Measurements from ENCODE around the gene UFC1. TPM values are rescaled to one million over a fixed set of nuclear protein-coding genes. Genes with fewer than 3 reads are reported as not detected.

The UFC1 gene
- total RNA-seq, 2 donors from 2014 or later: 91.4 to 97.9 TPM

DNA sequence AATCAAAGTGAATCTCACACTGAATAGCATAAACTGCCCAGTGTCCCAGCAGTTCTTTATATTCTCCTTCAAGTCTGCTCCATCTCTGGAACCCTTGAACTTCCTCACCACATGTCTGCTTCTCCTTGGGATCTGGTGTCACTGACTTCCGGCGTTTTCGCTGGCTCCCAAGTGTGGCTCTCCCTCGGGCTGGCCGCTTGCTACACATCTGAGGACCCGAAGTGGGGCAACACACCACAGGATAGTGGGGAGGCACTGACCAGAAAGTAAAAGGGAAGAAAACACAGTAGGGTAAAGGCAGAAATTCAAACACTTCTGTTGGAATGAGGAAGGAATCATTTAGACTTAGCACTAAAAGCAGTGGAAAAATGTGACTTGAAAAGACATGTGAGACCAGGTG lies 30.8 kb upstream of the UFC1 start:
- no peak for DNase-seq
- ATAC-seq (replicated peaks in 1 of 2): no peak
- Mint-ChIP-seq H3K9me3 (no peaks in the 10 kb centered on the region), H3K27ac (peak overlapping the region; percentile 47), H3K36me3 (ENCODE audit: insufficient read depth in 2 of 2) (peaks cover 20 to 47% of the 10 kb centered on the region in 2 donors), H3K4me3 (no peak overlapping the region), H3K4me1 (ENCODE audit: low read depth) (peaks cover 50% of the 10 kb centered on the region), H3K27me3 (ENCODE audit: low read depth) (no peaks in the 10 kb centered on the region)

DNA sequence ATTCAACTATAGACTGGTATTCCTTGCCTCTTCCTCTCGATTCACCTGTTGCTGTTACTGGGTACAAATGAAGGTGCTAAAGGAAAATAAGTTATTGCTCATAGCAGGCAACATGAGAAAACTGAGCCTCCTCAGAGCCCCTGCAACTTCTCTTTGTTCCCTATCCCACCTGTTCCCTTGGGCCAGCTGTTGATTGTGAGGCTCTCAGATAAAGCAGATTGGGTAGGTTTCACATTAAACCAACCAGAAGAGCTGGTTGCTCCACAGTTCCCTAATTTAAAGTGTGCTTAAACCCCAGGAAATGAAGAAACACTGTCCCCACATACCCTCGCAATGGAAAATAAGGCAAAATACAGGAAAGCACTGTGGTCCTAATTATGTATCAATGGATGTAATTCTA lies 26.1 kb upstream of the UFC1 start:
- Mint-ChIP-seq H3K27ac (peak overlapping the region; percentile 64), H3K36me3 (ENCODE audit: insufficient read depth in 2 of 2) (peaks cover 16 to 44% of the 10 kb centered on the region in 2 donors), H3K9me3 (no peaks in the 10 kb centered on the region), H3K27me3 (ENCODE audit: low read depth) (no peaks in the 10 kb centered on the region), H3K4me1 (ENCODE audit: low read depth) (peaks cover 60% of the 10 kb centered on the region), H3K4me3 (no peak overlapping the region)
- no peak for ATAC-seq (replicated peaks in 1 of 2)
- no peak for DNase-seq

GRCh38 chr1:161128591-161129420 lies 25.0 kb upstream of the UFC1 start:
- H3K36me3 Mint-ChIP-seq (ENCODE audit: insufficient read depth in 2 of 2): peaks cover 13 to 36% of the 10 kb centered on the region in 2 donors
- no peak overlapping the region for H3K4me3 Mint-ChIP-seq
- no peak for DNase-seq
- H3K9me3 Mint-ChIP-seq: no peaks in the 10 kb centered on the region
- peaks cover 60% of the 10 kb centered on the region for H3K4me1 Mint-ChIP-seq (ENCODE audit: low read depth)
- H3K27me3 Mint-ChIP-seq (ENCODE audit: low read depth): no peaks in the 10 kb centered on the region
- H3K27ac Mint-ChIP-seq: no peak overlapping the region
- no peak for ATAC-seq (replicated peaks in 1 of 2)

DNA sequence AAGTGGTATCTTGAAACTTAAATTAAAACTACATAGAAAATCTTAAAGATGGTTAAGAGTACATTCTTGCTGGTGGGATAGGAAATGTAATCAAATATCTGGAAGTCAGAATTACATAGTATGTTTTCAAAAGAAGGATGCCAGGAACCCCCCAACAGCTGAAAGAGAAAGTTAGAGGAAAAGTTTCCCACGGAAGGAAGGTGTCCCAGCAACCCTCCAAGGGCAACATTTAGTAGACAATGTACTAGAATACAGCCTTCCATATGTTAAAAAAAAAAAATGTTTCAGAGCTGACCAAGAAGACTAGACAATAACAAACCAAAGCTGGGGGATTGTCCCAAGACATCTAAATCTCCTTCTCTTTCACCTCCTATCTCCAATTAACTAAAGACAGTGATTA lies 23.5 kb upstream of the UFC1 start:
- H3K36me3 Mint-ChIP-seq (ENCODE audit: insufficient read depth in 2 of 2): peaks cover 13 to 31% of the 10 kb centered on the region in 2 donors
- no peak for DNase-seq
- H3K4me1 Mint-ChIP-seq (ENCODE audit: low read depth): peaks cover 60% of the 10 kb centered on the region
- no peaks in the 10 kb centered on the region for H3K27me3 Mint-ChIP-seq (ENCODE audit: low read depth)
- H3K4me3 Mint-ChIP-seq: no peak overlapping the region
- ATAC-seq (replicated peaks in 1 of 2): no peak
- no peaks in the 10 kb centered on the region for H3K9me3 Mint-ChIP-seq
- H3K27ac Mint-ChIP-seq: peak overlapping the region; percentile 99

GRCh38 chr1:161131523-161132409 lies 22.0 kb upstream of the UFC1 start:
- Mint-ChIP-seq H3K27ac (peak overlapping the region; percentile 99), H3K4me1 (ENCODE audit: low read depth) (peaks cover 50% of the 10 kb centered on the region), H3K4me3 (no peak overlapping the region), H3K9me3 (no peaks in the 10 kb centered on the region), H3K36me3 (ENCODE audit: insufficient read depth in 2 of 2) (peaks cover 5 to 22% of the 10 kb centered on the region in 2 donors), H3K27me3 (ENCODE audit: low read depth) (no peaks in the 10 kb centered on the region)
- ATAC-seq (replicated peaks in 1 of 2) (no peak), DNase-seq (no peak)

GRCh38 chr1:161132410-161133219 lies 21.2 kb upstream of the UFC1 start, which contains the start of gene DEDD:
Gene DEDD (minus strand): TSS chr1:161132667. CDS start chr1:161124462, 8,205 bp downstream.
- ATAC-seq (replicated peaks in 1 of 2): peak; percentile 97
- Mint-ChIP-seq H3K4me3 (no peak within 1 kb of the TSS), H3K4me1 (ENCODE audit: low read depth) (peaks cover 41% of the 10 kb centered on the region), H3K9me3 (no peaks in the 10 kb centered on the region), H3K27me3 (ENCODE audit: low read depth) (no peaks in the 10 kb centered on the region), H3K36me3 (ENCODE audit: insufficient read depth in 2 of 2) (peaks cover 2 to 16% of the 10 kb centered on the region in 2 donors), H3K27ac (peak within 1 kb of the TSS; percentile 99)
- DNase-seq: peak; percentile 93 to 95

- H3K4me1 Mint-ChIP-seq (ENCODE audit: low read depth): peaks cover 34% of the 10 kb centered on the region
- no peaks in the 10 kb centered on the region for H3K9me3 Mint-ChIP-seq
- no peak overlapping the region for H3K4me3 Mint-ChIP-seq
- peaks cover 2 to 11% of the 10 kb centered on the region in 2 donors for H3K36me3 Mint-ChIP-seq (ENCODE audit: insufficient read depth in 2 of 2)
- ATAC-seq (replicated peaks in 1 of 2) (peak in 1 of 2 donors; percentile 0), DNase-seq (no peak)
- no peak overlapping the region for H3K27ac Mint-ChIP-seq
- H3K27me3 Mint-ChIP-seq (ENCODE audit: low read depth): no peaks in the 10 kb centered on the region
Measured at GRCh38 chr1:161133220-161133740, 20.5 kb upstream of the UFC1 start.

GRCh38 chr1:161137881-161138280 lies 15.9 kb upstream of the UFC1 start:
- Mint-ChIP-seq H3K27me3 (ENCODE audit: low read depth) (no peaks in the 10 kb centered on the region), H3K9me3 (no peaks in the 10 kb centered on the region), H3K27ac (no peak overlapping the region), H3K4me3 (no peak overlapping the region), H3K4me1 (ENCODE audit: low read depth) (no peaks in the 10 kb centered on the region), H3K36me3 (ENCODE audit: insufficient read depth in 2 of 2) (peaks cover 0 to 1% of the 10 kb centered on the region in 2 donors)
- ATAC-seq (replicated peaks in 1 of 2) (no peak), DNase-seq (no peak)

- Mint-ChIP-seq H3K36me3 (ENCODE audit: insufficient read depth in 2 of 2) (peaks cover 0 to 1% of the 10 kb centered on the region in 2 donors), H3K27me3 (ENCODE audit: low read depth) (no peaks in the 10 kb centered on the region), H3K9me3 (no peaks in the 10 kb centered on the region), H3K27ac (peak overlapping the region; percentile 7), H3K4me3 (no peak overlapping the region), H3K4me1 (ENCODE audit: low read depth) (no peaks in the 10 kb centered on the region)
- ATAC-seq (replicated peaks in 1 of 2) (no peak), DNase-seq (no peak)
Measured at GRCh38 chr1:161138431-161138830, 15.3 kb upstream of the UFC1 start.

GRCh38 chr1:161139766-161140165 lies 14.0 kb upstream of the UFC1 start:
- H3K27me3 Mint-ChIP-seq (ENCODE audit: low read depth): no peaks in the 10 kb centered on the region
- no peaks in the 10 kb centered on the region for H3K9me3 Mint-ChIP-seq
- ATAC-seq (replicated peaks in 1 of 2) (no peak), DNase-seq (peak in 1 of 2 donors; percentile 52)
- no peak overlapping the region for H3K4me3 Mint-ChIP-seq
- H3K27ac Mint-ChIP-seq: no peak overlapping the region
- H3K36me3 Mint-ChIP-seq (ENCODE audit: insufficient read depth in 2 of 2): peaks cover 0 to 1% of the 10 kb centered on the region in 2 donors
- no peaks in the 10 kb centered on the region for H3K4me1 Mint-ChIP-seq (ENCODE audit: low read depth)

DNA sequence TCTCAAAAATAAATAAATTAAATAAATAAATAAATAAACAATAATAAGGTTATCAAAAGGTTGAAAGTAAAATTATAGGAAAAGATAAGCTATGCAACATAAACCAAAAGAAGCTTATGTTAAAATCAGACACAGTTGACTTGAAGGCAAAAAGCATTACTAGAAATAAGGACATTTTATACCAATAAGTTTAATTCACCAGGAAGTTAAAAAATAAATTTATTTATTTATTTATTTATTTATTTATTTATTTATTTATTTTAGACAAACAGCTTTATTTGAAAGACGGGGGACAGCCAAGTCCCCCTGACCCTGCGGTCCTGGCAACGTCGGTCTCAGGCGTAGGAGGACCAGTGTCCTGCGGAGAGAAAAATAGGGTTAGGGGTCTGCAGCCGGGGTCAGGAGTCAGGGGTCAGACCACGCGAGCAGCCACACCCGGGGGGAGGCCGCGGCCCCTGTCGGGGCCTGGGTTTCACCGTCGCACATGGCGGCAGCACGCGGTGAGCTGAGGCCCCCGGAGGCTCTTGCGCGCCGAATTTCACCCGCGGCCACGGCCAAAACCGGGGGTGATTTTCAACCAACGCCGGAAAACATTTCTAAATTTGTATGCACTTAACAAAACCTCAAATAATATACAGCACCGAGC lies 12.9 kb upstream of the UFC1 start:
- H3K4me1 Mint-ChIP-seq (ENCODE audit: low read depth): no peaks in the 10 kb centered on the region
- no peak overlapping the region for H3K4me3 Mint-ChIP-seq
- no peak overlapping the region for H3K27ac Mint-ChIP-seq
- no peaks in the 10 kb centered on the region for H3K36me3 Mint-ChIP-seq (ENCODE audit: insufficient read depth in 2 of 2)
- no peak for DNase-seq
- no peak for ATAC-seq (replicated peaks in 1 of 2)
- H3K9me3 Mint-ChIP-seq: no peaks in the 10 kb centered on the region
- no peaks in the 10 kb centered on the region for H3K27me3 Mint-ChIP-seq (ENCODE audit: low read depth)

- Mint-ChIP-seq H3K27me3 (ENCODE audit: low read depth) (no peaks in the 10 kb centered on the region), H3K4me3 (no peak overlapping the region), H3K9me3 (no peaks in the 10 kb centered on the region), H3K27ac (no peak overlapping the region), H3K4me1 (ENCODE audit: low read depth) (no peaks in the 10 kb centered on the region), H3K36me3 (ENCODE audit: insufficient read depth in 2 of 2) (no peaks in the 10 kb centered on the region)
- ATAC-seq (replicated peaks in 1 of 2) (no peak), DNase-seq (no peak)
Measured at GRCh38 chr1:161145832-161146231, 7.9 kb upstream of the UFC1 start.
